GM10266 (cell line): ENCODE data around the gene FAM151A.

Experiments
- DNase-seq: peaks from one replicate; pipeline ENCODE4 v3.0.0; 2012; ENCODE audit errors: extremely low spot score
- TF ChIP-seq, protein P1 (sequence below): IDR thresholded peaks from 2 replicates; pipeline ENCODE4 v1.5.1; 2012; ENCODE audit warnings: mild to moderate bottlenecking, low read depth; ENCODE audit not compliant: control insufficient read depth, insufficient read depth; ENCODE audit errors: missing control alignments

Gene FAM151A

GRCh38 chr1:54623216-54624007 lies at the start of gene FAM151A:
TSS of gene FAM151A (minus strand) at chr1:54623525. CDS start at chr1:54623395, 130 bp downstream.
- TF ChIP-seq, protein P1, sequence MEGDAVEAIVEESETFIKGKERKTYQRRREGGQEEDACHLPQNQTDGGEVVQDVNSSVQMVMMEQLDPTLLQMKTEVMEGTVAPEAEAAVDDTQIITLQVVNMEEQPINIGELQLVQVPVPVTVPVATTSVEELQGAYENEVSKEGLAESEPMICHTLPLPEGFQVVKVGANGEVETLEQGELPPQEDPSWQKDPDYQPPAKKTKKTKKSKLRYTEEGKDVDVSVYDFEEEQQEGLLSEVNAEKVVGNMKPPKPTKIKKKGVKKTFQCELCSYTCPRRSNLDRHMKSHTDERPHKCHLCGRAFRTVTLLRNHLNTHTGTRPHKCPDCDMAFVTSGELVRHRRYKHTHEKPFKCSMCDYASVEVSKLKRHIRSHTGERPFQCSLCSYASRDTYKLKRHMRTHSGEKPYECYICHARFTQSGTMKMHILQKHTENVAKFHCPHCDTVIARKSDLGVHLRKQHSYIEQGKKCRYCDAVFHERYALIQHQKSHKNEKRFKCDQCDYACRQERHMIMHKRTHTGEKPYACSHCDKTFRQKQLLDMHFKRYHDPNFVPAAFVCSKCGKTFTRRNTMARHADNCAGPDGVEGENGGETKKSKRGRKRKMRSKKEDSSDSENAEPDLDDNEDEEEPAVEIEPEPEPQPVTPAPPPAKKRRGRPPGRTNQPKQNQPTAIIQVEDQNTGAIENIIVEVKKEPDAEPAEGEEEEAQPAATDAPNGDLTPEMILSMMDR, result no peak
- DNase-seq, result no peak

DNA sequence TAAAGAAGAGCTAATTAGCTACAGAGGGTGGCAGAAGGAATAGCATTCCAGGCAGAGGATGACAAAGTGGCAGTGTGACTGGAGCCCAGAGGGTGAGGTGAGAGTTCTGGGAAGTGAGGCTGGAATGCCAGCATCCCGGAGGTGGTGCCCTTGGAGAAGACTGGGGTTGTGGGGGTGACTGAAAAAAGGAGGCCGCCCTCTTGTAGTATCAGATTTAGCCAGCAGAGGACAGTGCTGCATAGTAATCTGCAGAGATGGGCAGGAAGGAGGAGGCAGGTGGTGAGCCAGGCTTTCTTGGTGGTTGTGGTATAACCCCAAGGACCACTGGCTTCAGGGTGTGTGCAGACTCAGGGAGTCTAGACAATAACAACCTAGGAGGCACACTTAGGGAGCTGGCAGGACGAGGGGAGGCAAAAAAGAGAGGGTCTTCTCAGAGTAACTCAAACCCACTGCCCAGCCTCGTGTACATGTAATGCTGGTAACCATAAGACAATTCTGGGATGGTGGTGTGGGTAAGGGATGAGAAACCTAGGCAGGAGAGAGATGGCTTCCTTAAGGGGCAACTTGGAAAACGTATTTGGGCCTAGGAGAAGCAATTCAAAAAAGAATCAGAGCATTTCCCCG lies 48.8 kb upstream of the FAM151A start:
- TF ChIP-seq, protein P1, result peak; percentile 86
- DNase-seq, result peak; percentile 62

GRCh38 chr1:54668567-54668966 lies 45.2 kb upstream of the FAM151A start:
- TF ChIP-seq, protein P1, result no peak
- no peak for DNase-seq

DNA sequence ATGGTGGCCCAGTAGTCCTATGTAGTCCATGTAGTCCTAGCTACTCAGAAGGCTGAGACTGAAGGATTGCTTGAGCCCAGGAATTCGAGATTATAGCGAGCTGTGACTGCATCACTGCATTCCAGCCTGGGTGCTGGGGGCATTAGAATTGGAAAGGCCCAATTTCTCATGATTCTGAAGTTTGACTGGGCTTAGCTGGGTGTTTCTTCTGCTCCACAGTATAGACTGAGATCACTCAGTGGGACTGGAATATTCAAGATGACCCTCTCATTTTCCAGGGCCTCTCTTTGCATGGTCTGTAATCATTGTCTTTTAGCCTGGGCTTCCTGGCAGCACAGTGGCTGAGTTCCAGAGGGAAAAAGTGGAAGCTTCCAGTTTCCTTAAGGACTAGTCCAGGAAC lies 44.5 kb upstream of the FAM151A start:
- no peak for DNase-seq
- TF ChIP-seq, protein P1, result no peak

GRCh38 chr1:54666333-54666732 lies 43.0 kb upstream of the FAM151A start:
- TF ChIP-seq, protein P1, result no peak
- no peak for DNase-seq

DNA sequence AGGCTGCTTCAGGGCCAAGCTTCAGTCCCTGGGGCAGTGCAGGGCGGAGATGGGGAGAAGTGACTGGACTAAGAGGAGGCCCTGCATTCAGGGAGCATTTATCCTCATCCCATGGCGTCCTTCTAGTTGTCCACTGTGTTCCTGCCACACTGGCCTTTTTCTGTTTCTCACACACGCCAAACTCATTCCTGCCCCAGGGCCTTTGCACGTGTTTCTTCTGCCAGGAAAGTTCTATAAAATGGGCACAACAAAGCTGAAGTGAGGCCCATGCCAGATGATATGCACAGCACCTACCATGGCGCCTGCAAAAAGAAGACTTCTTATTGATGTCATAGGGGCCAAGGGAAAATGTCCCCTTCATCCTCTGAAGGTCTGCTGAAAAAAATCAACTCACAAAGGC lies 42.5 kb upstream of the FAM151A start:
- DNase-seq, result no peak
- TF ChIP-seq, protein P1, result no peak

DNA sequence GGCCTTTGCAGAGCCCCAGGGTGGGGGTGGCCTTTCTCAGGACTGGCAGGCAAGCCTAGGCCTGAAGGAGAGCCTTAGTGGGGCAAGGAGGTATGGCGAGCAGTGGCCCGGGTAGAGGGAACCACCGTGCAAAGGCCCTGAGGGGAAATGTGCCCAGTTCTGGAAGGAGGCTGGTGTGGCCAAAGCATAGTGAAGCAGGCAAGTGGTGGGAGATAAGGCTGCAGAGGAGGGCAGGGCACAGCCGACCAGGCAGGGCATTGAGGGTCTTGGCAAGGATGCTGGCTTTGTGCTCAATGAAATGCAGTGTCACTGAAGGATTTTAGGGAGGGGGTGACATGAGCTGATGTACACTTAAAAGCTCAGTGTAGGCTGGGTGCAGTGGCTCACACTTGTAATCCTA lies 41.0 kb upstream of the FAM151A start:
- TF ChIP-seq, protein P1, result no peak
- DNase-seq, result no peak
